Measurements from ENCODE around the gene SNTG2. TPM values are rescaled to one million over a fixed set of nuclear protein-coding genes. Genes with fewer than 3 reads are reported as not detected.
"Not testable (repeated sequence)": the region's sequence is repeated elsewhere in the genome, so short reads cannot be mapped to it uniquely, and the experiment has no call there.

SNTG2 gene
- total and polyA plus RNA-seq, 9 donors, result 0.17 to 5.7 (median 1.3) TPM; not detected in 1

DNA sequence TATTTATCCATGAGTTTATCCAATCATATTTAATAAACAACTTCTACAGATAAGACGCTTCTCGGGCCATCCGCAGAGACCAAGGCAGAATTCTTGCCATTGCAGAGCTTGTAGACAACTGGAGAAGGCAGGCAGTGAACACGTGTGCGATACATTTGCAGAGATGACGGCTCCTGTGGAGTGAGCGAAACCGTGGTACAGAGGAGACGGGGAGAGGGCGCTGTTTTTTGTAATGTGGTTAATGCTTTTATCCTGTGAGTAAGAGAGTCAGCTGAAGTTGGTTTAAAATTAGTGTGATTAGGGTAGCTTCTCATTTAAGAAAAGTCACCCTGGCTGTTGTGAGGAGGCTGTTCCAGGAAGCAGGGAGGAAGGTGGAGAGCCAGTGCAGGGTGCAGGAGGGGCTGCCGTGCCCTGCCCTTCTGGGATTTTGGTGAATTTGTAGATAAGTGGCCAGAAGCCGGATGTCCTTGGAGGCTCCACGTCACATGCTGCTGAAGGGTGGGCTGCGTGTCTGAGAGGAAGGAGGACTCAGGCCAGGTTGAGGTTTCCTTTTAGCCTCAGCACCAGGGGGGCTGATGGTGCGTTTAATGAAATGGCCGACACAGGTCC is 151.4 kb downstream of the SNTG2 start:
- no peaks in the 10 kb centered on the region for H3K9me3 ChIP-seq
- H3K27ac ChIP-seq, result no peak overlapping the region
- no peaks in the 10 kb centered on the region for H3K27me3 ChIP-seq
- WGBS, 3 donors, result 29 to 64% (median 39%) methylated on average over 16 of the region's 16 CpGs
- H3K4me1 ChIP-seq (ENCODE audit: insufficient read depth), result no peaks in the 10 kb centered on the region
- TF ChIP-seq, protein P1, sequence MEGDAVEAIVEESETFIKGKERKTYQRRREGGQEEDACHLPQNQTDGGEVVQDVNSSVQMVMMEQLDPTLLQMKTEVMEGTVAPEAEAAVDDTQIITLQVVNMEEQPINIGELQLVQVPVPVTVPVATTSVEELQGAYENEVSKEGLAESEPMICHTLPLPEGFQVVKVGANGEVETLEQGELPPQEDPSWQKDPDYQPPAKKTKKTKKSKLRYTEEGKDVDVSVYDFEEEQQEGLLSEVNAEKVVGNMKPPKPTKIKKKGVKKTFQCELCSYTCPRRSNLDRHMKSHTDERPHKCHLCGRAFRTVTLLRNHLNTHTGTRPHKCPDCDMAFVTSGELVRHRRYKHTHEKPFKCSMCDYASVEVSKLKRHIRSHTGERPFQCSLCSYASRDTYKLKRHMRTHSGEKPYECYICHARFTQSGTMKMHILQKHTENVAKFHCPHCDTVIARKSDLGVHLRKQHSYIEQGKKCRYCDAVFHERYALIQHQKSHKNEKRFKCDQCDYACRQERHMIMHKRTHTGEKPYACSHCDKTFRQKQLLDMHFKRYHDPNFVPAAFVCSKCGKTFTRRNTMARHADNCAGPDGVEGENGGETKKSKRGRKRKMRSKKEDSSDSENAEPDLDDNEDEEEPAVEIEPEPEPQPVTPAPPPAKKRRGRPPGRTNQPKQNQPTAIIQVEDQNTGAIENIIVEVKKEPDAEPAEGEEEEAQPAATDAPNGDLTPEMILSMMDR (IDR thresholded peaks at IDR 0.05), result no peak
- intact Hi-C loops (cut with DNase I), result no loop called here
- no peak overlapping the region for H3K4me3 ChIP-seq
- DNase-seq, result no peak
- no peaks in the 10 kb centered on the region for H3K36me3 ChIP-seq

DNA sequence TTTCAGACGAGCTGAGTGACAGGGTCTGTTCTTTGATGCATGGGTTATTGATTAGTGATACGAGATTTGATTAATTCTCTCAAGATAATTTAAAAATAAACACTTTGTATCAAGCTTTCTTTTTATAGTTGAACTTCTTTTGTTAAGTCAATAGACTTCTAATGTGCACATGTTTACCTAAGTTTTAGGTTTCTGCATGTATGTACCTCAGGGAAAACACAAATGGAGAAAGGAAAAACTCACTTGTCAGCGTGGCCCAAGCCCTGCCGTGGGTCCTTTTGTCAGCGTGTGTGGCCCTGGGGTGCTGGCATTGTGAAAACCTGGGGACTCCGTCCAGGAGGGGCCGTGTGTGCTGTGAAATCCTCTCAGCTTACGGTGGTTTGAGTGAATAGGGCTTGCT is 153.7 kb downstream of the SNTG2 start:
- intact Hi-C loops (cut with DNase I), result no loop called here
- no peak overlapping the region for H3K27ac ChIP-seq
- no peaks in the 10 kb centered on the region for H3K9me3 ChIP-seq
- WGBS, 3 donors, result 76 to 83% (median 82%) methylated on average over 8 of the region's 8 CpGs
- no peak overlapping the region for H3K4me3 ChIP-seq
- TF ChIP-seq EP300 (IDR thresholded peaks at IDR 0.05), result no peak
- no peak for TF ChIP-seq POLR2A (IDR thresholded peaks at IDR 0.05)
- TF ChIP-seq, protein P1 (IDR thresholded peaks at IDR 0.05), result no peak
- H3K4me1 ChIP-seq (ENCODE audit: insufficient read depth), result no peaks in the 10 kb centered on the region
- H3K27me3 ChIP-seq, result no peaks in the 10 kb centered on the region
- no peak for DNase-seq
- H3K36me3 ChIP-seq, result no peaks in the 10 kb centered on the region

DNA sequence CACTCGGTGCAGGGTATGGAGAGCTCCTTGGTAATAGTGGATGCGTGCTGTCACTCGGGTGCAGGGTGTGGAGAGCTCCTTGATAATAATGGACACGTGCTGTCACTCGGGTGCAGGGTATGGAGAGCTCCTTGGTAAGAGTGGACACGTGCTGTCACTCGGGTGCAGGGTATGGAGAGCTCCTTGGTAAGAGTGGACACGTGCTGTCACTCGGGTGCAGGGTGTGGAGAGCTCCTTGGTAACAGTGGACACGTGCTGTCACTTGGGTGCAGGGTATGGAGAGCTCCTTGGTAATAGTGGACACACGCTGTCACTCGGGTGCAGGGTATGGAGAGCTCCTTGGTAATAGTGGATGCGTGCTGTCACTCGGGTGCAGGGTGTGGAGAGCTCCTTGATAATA is 155.7 kb downstream of the SNTG2 start:
- DNase-seq; H3K4me3 ChIP-seq; H3K36me3 ChIP-seq; H3K9me3 ChIP-seq; intact Hi-C loops (cut with DNase I); H3K4me1 ChIP-seq (ENCODE audit: insufficient read depth); H3K27ac ChIP-seq; H3K27me3 ChIP-seq: not testable (repeated sequence)
- 88 to 93% (median 90%) methylated on average over 13 to 14 of the region's 14 CpGs for WGBS, 3 donors

DNA sequence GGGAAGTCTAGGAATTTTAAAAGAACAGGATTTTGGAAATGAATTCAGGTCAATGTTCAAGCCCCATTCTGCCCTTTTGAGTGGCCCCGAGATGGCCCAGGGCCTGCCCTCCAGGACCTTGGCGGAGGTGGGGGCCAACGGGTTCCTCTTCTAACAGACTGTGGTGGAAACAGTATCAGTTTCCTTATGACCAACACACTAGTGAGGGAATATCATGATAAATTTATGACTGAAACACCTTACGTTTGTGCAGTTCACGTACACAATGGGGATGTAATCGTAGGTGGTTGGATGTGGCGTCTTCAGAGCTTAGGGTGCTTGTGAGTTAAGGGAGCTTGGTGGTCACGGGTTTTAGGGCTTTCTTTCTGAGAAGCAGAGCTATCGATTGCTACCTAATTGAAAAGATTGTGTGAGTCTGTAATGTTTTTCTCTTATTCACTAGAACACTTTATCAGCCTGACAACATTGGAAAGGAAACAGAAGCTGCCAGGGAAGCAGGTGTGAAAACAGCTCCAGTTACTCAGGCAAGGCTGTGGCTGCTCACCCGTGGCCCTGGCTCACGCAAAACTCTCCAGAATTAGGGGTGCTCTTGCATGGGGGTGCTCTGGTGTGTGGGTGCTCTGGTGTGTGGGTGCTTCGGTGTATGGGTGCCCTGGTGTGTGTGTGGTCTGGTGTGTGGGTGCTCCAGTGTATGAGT is 165.3 kb downstream of the SNTG2 start:
- Histone ChIP-seq H3K4me1 (ENCODE audit: insufficient read depth) (peaks cover 1% of the 10 kb centered on the region), H3K36me3 (no peaks in the 10 kb centered on the region), H3K27ac (no peak overlapping the region), H3K4me3 (no peak overlapping the region), H3K9me3 (no peaks in the 10 kb centered on the region), H3K27me3 (no peaks in the 10 kb centered on the region)
- TF ChIP-seq POLR2A (IDR thresholded peaks at IDR 0.05), result no peak
- TF ChIP-seq EP300 (IDR thresholded peaks at IDR 0.05), result no peak
- TF ChIP-seq, protein P1 (IDR thresholded peaks at IDR 0.05), result no peak
- intact Hi-C loops (cut with DNase I), result no loop called here
- 66 to 72% (median 68%) methylated on average over 12 of the region's 12 CpGs for WGBS, 3 donors
- DNase-seq, result no peak

DNA sequence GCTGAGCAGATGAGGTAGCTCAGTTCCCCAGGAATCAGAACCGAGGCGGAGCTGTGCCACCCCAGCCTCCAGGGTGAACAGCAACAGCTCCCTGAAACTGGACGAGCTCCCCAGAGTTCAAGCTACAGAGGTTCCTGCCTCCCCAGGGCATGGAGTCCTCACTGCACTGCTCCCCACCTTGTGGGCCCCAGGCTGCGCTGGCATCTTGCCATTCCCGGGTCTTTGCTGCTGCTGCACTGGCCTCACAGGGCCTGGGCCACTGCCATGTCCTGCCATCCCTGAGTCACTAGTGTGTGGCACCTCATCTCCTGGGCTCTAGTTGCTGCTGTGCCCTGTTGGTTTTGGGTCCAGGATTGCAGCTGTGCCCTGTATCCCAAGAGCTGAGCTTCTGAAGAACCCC is 166.9 kb downstream of the SNTG2 start:
- no peaks in the 10 kb centered on the region for H3K36me3 ChIP-seq
- H3K27ac ChIP-seq, result no peak overlapping the region
- no peak overlapping the region for H3K4me3 ChIP-seq
- 70 to 83% (median 75%) methylated on average over 5 of the region's 5 CpGs for WGBS, 3 donors
- H3K27me3 ChIP-seq, result no peaks in the 10 kb centered on the region
- DNase-seq, result no peak
- H3K9me3 ChIP-seq, result no peaks in the 10 kb centered on the region
- H3K4me1 ChIP-seq (ENCODE audit: insufficient read depth), result no peaks in the 10 kb centered on the region
- intact Hi-C loops (cut with DNase I), result no loop called here
- TF ChIP-seq POLR2A (IDR thresholded peaks at IDR 0.05) (no peak), EP300 (IDR thresholded peaks at IDR 0.05) (no peak)
- TF ChIP-seq, protein P1 (IDR thresholded peaks at IDR 0.05), result no peak
